ENCODE data around the gene SGTA.

SGTA gene

DNA sequence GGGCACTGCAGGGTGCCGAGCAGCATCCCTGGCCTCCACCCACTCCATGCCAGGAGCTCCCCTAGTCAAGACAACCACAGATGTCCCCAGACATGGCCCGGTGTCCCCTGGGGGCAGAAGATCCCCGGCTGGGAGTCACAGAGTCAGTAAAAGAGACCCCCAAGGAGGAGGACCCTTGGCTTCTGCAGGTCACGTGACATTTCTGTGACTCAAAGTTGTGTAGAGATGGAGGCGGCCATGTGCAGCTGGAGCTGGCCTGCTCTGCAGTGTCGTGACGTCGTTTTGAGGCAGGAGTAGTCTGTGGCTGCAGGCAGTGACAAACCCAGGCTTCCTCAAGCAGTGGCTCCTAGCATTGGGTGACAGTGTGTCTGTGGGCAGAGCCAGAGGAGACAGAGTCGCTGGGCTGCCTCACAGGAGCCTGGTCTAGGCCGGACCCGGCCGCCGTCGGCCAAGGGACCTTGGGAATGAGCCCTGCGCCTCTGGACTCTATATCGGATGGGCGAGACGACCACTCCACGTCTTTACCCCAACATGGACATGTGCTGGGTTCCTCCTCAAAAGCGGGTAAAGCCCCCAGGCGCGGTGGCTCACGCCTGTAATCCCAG is 54.2 kb downstream of the SGTA start:
- Histone ChIP-seq H4K20me1 (ENCODE audit: insufficient read depth, low read length) (no peaks in the 10 kb centered on the region), H3K79me2 (ENCODE audit: low read length) (no peaks in the 10 kb centered on the region), H3K9ac (ENCODE audit: low read length) (no peak overlapping the region), H3K4me2 (ENCODE audit: low read depth, low read length) (no peak overlapping the region), H3K27me3 (replicated peaks; ENCODE audit: insufficient read depth, low read length) (peaks cover 36% of the 10 kb centered on the region), H2AFZ (ENCODE audit: low read length) (no peak overlapping the region), H3K4me3 (ENCODE audit: low read length) (no peak overlapping the region), H3K27ac (ENCODE audit: low read length) (no peak overlapping the region), H3K9me3 (replicated peaks; ENCODE audit: insufficient read depth, low read length) (no peaks in the 10 kb centered on the region), H3F3A (ENCODE audit: insufficient read depth, low read length) (no peaks in the 10 kb centered on the region), H3K36me3 (replicated peaks; ENCODE audit: insufficient read depth, low read length) (no peaks in the 10 kb centered on the region), H3K4me1 (ENCODE audit: low read length) (no peaks in the 10 kb centered on the region), H3K9me2 (replicated peaks; ENCODE audit: insufficient read depth, low read length) (no peaks in the 10 kb centered on the region)
- TF ChIP-seq EZH2phosphoT487 (IDR thresholded peaks at IDR 0.05; ENCODE audit: low read length): no peak
- DNase-seq: no peak

DNA sequence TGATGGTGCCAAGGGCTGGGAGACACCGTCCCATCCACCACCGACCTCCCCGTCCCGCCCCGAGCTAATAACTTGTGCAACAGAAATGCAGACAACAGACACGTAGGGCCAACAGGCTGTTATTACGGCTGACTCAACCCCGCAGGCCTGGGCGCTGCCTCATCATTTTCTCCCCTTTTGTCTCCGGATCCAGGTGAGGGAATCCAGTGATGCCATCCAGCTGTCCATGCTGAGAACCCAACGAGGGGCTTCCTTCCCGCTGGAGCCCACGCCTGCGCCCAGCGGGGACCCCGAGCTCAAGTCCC is 55.5 kb downstream of the SGTA start:
- Histone ChIP-seq H3K9ac (ENCODE audit: low read length) (no peak overlapping the region), H2AFZ (ENCODE audit: low read length) (no peak overlapping the region), H3K27ac (ENCODE audit: low read length) (no peak overlapping the region), H3K79me2 (ENCODE audit: low read length) (no peaks in the 10 kb centered on the region), H3K9me3 (replicated peaks; ENCODE audit: insufficient read depth, low read length) (no peaks in the 10 kb centered on the region), H4K20me1 (ENCODE audit: insufficient read depth, low read length) (no peaks in the 10 kb centered on the region), H3K4me1 (ENCODE audit: low read length) (no peaks in the 10 kb centered on the region), H3F3A (ENCODE audit: insufficient read depth, low read length) (no peaks in the 10 kb centered on the region), H3K4me3 (ENCODE audit: low read length) (no peak overlapping the region), H3K27me3 (replicated peaks; ENCODE audit: insufficient read depth, low read length) (peaks cover 49% of the 10 kb centered on the region), H3K36me3 (replicated peaks; ENCODE audit: insufficient read depth, low read length) (no peaks in the 10 kb centered on the region), H3K4me2 (ENCODE audit: low read depth, low read length) (no peak overlapping the region), H3K9me2 (replicated peaks; ENCODE audit: insufficient read depth, low read length) (no peaks in the 10 kb centered on the region)
- TF ChIP-seq, protein P1, sequence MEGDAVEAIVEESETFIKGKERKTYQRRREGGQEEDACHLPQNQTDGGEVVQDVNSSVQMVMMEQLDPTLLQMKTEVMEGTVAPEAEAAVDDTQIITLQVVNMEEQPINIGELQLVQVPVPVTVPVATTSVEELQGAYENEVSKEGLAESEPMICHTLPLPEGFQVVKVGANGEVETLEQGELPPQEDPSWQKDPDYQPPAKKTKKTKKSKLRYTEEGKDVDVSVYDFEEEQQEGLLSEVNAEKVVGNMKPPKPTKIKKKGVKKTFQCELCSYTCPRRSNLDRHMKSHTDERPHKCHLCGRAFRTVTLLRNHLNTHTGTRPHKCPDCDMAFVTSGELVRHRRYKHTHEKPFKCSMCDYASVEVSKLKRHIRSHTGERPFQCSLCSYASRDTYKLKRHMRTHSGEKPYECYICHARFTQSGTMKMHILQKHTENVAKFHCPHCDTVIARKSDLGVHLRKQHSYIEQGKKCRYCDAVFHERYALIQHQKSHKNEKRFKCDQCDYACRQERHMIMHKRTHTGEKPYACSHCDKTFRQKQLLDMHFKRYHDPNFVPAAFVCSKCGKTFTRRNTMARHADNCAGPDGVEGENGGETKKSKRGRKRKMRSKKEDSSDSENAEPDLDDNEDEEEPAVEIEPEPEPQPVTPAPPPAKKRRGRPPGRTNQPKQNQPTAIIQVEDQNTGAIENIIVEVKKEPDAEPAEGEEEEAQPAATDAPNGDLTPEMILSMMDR (IDR thresholded peaks at IDR 0.05; ENCODE audit: low read length): no peak
- TF ChIP-seq EZH2phosphoT487 (IDR thresholded peaks at IDR 0.05; ENCODE audit: low read length): no peak
- DNase-seq: no peak

DNA sequence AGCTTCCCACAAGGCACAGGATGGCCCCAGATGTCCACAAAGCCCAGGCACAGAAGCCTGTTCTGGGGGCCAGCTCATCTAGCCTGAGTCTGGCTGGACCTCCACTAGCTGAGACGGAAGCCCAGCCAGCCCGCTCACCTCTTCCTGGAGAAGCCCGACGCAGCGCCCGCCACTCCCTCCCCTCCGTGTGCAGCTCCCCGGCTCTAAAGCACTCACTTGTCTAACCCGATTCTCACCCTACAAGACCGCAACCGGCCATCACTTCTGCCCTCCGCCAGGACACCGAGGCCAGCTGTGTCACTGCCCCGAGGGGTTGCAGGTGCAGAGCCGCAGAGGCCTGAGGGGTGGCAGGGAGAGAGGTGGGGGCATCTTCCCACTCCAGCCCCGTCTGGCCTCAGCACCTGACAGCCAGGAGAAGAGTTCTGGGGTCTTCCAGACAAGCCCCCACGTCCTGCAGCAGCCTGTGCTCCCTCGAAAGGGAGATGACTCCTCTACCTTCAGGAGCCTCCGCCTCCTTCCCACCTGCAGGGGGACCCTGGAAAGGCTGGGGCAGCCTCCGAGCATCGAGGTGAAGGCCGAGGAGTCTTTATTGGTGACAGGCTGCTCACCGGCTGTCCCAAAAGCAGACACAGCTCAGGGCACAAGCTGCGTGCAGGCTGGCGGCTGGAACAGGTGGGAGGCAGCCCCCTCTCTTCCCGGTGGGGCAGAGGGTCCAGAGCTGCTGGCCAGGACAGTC is 56.0 kb downstream of the SGTA start:
- Histone ChIP-seq H3K9me3 (replicated peaks; ENCODE audit: insufficient read depth, low read length) (no peaks in the 10 kb centered on the region), H3K4me1 (ENCODE audit: low read length) (no peaks in the 10 kb centered on the region), H3K27ac (ENCODE audit: low read length) (no peak overlapping the region), H3K4me3 (ENCODE audit: low read length) (no peak overlapping the region), H3K9me2 (replicated peaks; ENCODE audit: insufficient read depth, low read length) (no peaks in the 10 kb centered on the region), H3K4me2 (ENCODE audit: low read depth, low read length) (no peak overlapping the region), H3K27me3 (replicated peaks; ENCODE audit: insufficient read depth, low read length) (peaks cover 54% of the 10 kb centered on the region), H3K36me3 (replicated peaks; ENCODE audit: insufficient read depth, low read length) (no peaks in the 10 kb centered on the region), H2AFZ (ENCODE audit: low read length) (no peak overlapping the region; the same call in 1 of the 2 replicates), H3K9ac (ENCODE audit: low read length) (no peak overlapping the region), H3K79me2 (ENCODE audit: low read length) (no peaks in the 10 kb centered on the region), H3F3A (ENCODE audit: insufficient read depth, low read length) (no peaks in the 10 kb centered on the region), H4K20me1 (ENCODE audit: insufficient read depth, low read length) (no peaks in the 10 kb centered on the region)
- DNase-seq: no peak
- TF ChIP-seq, protein P1 (IDR thresholded peaks at IDR 0.05; ENCODE audit: low read length): no peak
- peak; percentile 15 for TF ChIP-seq EZH2 (optimal IDR thresholded peaks at IDR 0.05; ENCODE audit: low read depth, low read length)
- TF ChIP-seq EZH2phosphoT487 (IDR thresholded peaks at IDR 0.05; ENCODE audit: low read length): no peak
